HepG2 (cell line): ENCODE measurements around the gene VKORC1. TPM values are rescaled to one million over a fixed set of nuclear protein-coding genes. Genes with fewer than 3 reads are reported as not detected.
A peak's percentile ranks its signal among the peaks of the same experiment; 100 is the strongest.

Experiments used
- EZH2 ChIP-seq: conservative IDR thresholded peaks from 2 replicates; pipeline ENCODE4 v1.6.1; 2012; ENCODE audit warnings: mild to moderate bottlenecking, low read depth, low read length, moderate library complexity
- GRHL1 ChIP-seq: sonication (generic); formaldehyde crosslinking; conservative IDR thresholded peaks from 2 replicates; pipeline ENCODE4 v1.8.0; 2022; ENCODE audit warnings: missing genetic modification reagents
- HCFC1 ChIP-seq: fragments of 150-350 bp; IDR thresholded peaks from 2 replicates; pipeline ENCODE4 v1.6.1; 2014; ENCODE audit warnings: low read depth, low read length
- HES4 ChIP-seq: sonication (generic); formaldehyde crosslinking; IDR thresholded peaks from 2 replicates; pipeline ENCODE4 v1.9.0; 2021; ENCODE audit warnings: mild to moderate bottlenecking, missing genetic modification reagents, borderline replicate concordance
- HNF4G ChIP-seq, 2 experiments: sonication (generic) in 1 of 2; formaldehyde crosslinking in 1 of 2; IDR thresholded peaks; 2 replicates each; pipeline versions ENCODE4 v1.4.0 to v1.6.1; 2011 to 2020; ENCODE audit warnings: borderline replicate concordance in 2 of 2, low read depth in 2 of 2, mild to moderate bottlenecking in 2 of 2, low read length in 1 of 2, missing genetic modification reagents in 1 of 2, moderate library complexity in 1 of 2
- HOXA9 ChIP-seq: sonication (generic); formaldehyde crosslinking; IDR thresholded peaks from 2 replicates; pipeline ENCODE4 v1.8.1; 2022; ENCODE audit warnings: missing genetic modification reagents, mild to moderate bottlenecking, moderate library complexity, borderline replicate concordance
- NR2C2 ChIP-seq: sonication (generic); formaldehyde crosslinking; IDR thresholded peaks from 2 replicates; pipeline ENCODE4 v1.4.0; 2020; ENCODE audit warnings: missing genetic modification reagents, mild to moderate bottlenecking, moderate library complexity, borderline replicate concordance
- SKIL ChIP-seq: sonication (generic); formaldehyde crosslinking; IDR thresholded peaks from 2 replicates; pipeline ENCODE4 v1.8.0; 2022; ENCODE audit warnings: missing genetic modification reagents, mild to moderate bottlenecking, moderate library complexity, borderline replicate concordance
- SMAD1 ChIP-seq: sonication (generic); formaldehyde crosslinking; IDR thresholded peaks from 2 replicates; pipeline ENCODE4 v1.4.0; 2020; ENCODE audit warnings: missing genetic modification reagents, low read depth, mild to moderate bottlenecking, borderline replicate concordance
- SP1 ChIP-seq, 2 experiments: fragments of 450-650 bp in 1 of 2; sonication (generic) in 1 of 2; formaldehyde crosslinking in 1 of 2; IDR thresholded peaks; 2 replicates each; pipeline versions ENCODE4 v1.4.0 to v1.6.1; 2016 to 2020; ENCODE audit warnings: missing genetic modification reagents in 1 of 2
- THYN1 ChIP-seq: sonication (generic); formaldehyde crosslinking; IDR thresholded peaks from 2 replicates; pipeline ENCODE4 v1.8.1; 2023; ENCODE audit warnings: low read depth, mild to moderate bottlenecking, moderate library complexity, missing genetic modification reagents, borderline replicate concordance
- ZNF317 ChIP-seq: sonication (generic); formaldehyde crosslinking; IDR thresholded peaks from 2 replicates; pipeline ENCODE4 v1.5.0; 2020; ENCODE audit warnings: mild to moderate bottlenecking, missing genetic modification reagents
- ZNF430 ChIP-seq: sonication (generic); formaldehyde crosslinking; IDR thresholded peaks from 2 replicates; pipeline ENCODE4 v1.9.0; 2021; ENCODE audit warnings: mild to moderate bottlenecking, missing genetic modification reagents
- polyA plus RNA-seq, 8 experiments: library from polyadenylated mRNA; depleted of rRNA in 3 of 8; stranded (reverse) in 7 of 8; unstranded in 1 of 8; fragments of >200 nt; fragmentation: Illumina TruSeq in 4 of 8; extraction: Trizol in 4 of 8; gene quantifications; 2 replicates each; pipeline versions ENCODE4 v1.2.1 to v1.2.3, GENCODE V29; 2011 to 2016; ENCODE audit warnings: low read depth in 4 of 8, missing spikeins in 1 of 8, mixed read lengths in 1 of 8; ENCODE audit not compliant: insufficient read depth in 1 of 8
- total RNA-seq, 5 experiments: library from RNA; depleted of rRNA; stranded (reverse); fragments of >200 nt; fragmentation: Illumina TruSeq; extraction: Trizol; gene quantifications; 2 replicates each; pipeline ENCODE4 v1.2.3, GENCODE V29; 2016; ENCODE audit warnings: low read depth in 1 of 5
- TF ChIP-seq, protein P1 (sequence below): sonication (generic); formaldehyde crosslinking; IDR thresholded peaks from 2 replicates; pipeline ENCODE4 v1.5.0; 2020; ENCODE audit warnings: mild to moderate bottlenecking, missing genetic modification reagents, borderline replicate concordance
- TF ChIP-seq, protein P2 (sequence below): sonication (generic); formaldehyde crosslinking; IDR thresholded peaks from 2 replicates; pipeline ENCODE4 v1.4.0; 2020; ENCODE audit warnings: mild to moderate bottlenecking, missing genetic modification reagents, borderline replicate concordance

Gene VKORC1
- total and polyA plus RNA-seq, 2 of the 13 experiments (the other 11 are each of a cell fraction or from before 2014, with no cell fraction given) = 141 to 615 TPM

DNA sequence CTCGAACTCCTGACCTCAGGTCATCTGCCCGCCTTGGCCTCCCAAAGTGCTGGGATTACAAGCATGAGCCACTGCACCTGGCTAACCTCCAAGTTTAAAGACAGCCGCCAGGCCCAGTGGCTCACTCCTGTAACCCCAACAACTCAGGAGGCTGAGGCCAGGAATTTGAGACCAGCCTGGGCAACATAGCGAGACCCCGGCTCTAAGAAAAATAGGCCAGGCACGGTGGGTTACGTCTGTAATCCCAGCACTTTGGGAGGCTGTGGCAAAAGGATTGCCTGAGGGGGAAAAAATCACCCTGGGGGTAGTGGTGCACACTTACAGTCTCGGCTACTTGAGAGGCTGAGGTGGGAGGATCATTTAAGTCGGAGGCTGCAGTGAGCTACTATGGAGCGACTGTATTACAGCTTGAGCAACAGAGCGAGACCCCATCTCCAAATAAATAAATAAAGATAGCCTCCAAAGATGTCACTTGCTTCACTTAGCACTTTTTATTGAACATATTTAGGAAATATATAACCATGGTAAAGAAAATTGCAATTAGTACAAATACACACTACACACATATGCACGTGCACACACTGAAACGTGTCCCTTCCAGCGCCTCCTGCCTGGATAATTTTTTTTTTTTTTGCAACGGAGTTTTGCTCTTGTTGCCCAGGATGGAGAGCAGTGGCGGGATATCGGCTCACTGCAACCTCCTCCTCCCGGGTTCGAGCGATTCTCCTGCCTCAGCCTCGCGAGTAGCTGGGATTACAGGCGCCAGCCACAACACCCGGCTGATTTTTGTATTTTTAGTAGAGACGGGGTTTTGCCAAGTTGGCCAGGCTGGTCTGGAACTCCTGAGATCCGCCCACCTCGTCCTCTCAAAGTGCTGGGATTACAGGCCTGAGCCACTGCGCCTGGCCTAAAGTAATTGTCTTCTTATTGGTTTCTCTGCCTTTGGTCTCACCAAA is 12.2 kb upstream of the VKORC1 start (continued):
- no peak for TF ChIP-seq HOXA9 (CRISPR knock-in tag)
- no peak for TF ChIP-seq EZH2
- no peak for TF ChIP-seq SP1 (IDR thresholded peaks at IDR 0.05)
- TF ChIP-seq SP1 (CRISPR knock-in tag; IDR thresholded peaks at IDR 0.05) = no peak
- no peak for TF ChIP-seq SMAD1 (CRISPR knock-in tag)
- TF ChIP-seq HCFC1 = no peak
- TF ChIP-seq, protein P1, sequence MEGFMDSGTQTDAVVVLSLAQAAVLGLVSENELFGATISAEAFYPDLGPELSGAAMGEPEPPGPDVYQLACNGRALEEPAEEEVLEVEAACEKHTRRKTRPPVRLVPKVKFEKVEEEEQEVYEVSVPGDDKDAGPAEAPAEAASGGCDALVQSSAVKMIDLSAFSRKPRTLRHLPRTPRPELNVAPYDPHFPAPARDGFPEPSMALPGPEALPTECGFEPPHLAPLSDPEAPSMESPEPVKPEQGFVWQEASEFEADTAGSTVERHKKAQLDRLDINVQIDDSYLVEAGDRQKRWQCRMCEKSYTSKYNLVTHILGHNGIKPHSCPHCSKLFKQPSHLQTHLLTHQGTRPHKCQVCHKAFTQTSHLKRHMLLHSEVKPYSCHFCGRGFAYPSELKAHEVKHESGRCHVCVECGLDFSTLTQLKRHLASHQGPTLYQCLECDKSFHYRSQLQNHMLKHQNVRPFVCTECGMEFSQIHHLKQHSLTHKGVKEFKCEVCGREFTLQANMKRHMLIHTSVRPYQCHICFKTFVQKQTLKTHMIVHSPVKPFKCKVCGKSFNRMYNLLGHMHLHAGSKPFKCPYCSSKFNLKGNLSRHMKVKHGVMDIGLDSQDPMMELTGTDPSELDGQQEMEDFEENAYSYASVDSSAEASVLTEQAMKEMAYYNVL = 0 out of 2 replicates have a peak, but pooled peaks have one; percentile 31
- no peak for TF ChIP-seq NR2C2
- no peak for TF ChIP-seq GRHL1 (CRISPR knock-in tag)
- 0 out of 2 replicates have a peak, but pooled peaks have one; percentile 32 for TF ChIP-seq ZNF430
- TF ChIP-seq, protein P2, sequence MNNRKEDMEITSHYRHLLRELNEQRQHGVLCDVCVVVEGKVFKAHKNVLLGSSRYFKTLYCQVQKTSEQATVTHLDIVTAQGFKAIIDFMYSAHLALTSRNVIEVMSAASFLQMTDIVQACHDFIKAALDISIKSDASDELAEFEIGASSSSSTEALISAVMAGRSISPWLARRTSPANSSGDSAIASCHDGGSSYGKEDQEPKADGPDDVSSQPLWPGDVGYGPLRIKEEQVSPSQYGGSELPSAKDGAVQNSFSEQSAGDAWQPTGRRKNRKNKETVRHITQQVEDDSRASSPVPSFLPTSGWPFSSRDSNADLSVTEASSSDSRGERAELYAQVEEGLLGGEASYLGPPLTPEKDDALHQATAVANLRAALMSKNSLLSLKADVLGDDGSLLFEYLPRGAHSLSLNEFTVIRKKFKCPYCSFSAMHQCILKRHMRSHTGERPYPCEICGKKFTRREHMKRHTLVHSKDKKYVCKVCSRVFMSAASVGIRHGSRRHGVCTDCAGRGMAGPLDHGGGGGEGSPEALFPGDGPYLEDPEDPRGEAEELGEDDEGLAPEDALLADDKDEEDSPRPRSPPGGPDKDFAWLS (CRISPR knock-in tag) = 0 out of 2 replicates have a peak, but pooled peaks have one; percentile 7
- TF ChIP-seq SKIL (CRISPR knock-in tag) = no peak
- no peak for TF ChIP-seq HNF4G (IDR thresholded peaks at IDR 0.05; ENCODE audit: borderline replicate concordance, low read depth, low read length)
- TF ChIP-seq HNF4G (CRISPR knock-in tag; IDR thresholded peaks at IDR 0.05; ENCODE audit: borderline replicate concordance, low read depth) = no peak
- TF ChIP-seq HES4 (CRISPR knock-in tag) = 0 out of 2 replicates have a peak, but pooled peaks have one; percentile 45
- no peak for TF ChIP-seq THYN1 (CRISPR knock-in tag)
- TF ChIP-seq ZNF317 (CRISPR knock-in tag) = 0 out of 2 replicates have a peak, but pooled peaks have one; percentile 36
